Glomerular visceral epithelial cell (primary cell): ENCODE data around the gene RFTN1.

ENCODE experiments used
- DNase-seq: peaks from one replicate; pipeline ENCODE4 v3.0.0-alpha.2; 2016; ENCODE audit errors: extremely low spot score

RFTN1 gene

DNA sequence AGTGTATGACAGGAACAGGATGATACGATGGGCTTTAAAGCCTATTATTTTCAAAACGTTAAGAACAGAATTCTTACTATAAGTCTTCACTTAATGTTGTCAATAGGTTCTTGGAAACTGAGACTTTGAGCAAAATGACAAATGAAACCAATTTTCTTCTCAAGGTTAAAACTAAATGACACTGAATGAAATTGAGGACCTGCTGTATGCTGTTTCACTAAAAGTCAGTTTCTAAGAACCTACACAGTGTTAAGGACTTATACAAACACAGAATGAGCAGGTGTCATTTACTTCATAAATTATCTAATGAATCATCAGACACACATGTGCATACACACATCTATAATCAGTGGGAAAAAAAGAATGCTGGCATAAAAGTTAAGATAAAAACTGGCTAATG lies 106.9 kb downstream of the RFTN1 start:
- DNase-seq, result no peak

DNA sequence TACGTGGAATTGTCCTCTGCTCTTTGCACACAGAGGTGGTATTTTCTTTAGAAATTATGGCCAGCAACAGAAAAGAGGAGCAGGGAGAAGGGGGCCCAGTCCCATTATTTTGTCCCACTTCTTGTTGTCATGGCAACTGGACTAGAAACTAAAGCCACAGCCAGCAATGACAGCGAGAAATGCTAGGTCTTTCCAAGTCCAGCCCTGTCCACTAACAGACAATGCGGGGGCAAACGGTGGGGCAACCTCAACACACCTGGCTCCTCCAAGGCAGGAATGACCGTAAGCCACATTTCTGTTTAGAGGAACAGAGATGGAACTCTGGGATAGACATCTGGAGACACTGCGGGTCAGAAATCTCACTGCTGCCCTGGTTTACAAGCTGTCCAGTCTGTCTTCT lies 107.3 kb downstream of the RFTN1 start:
- DNase-seq, result no peak

DNA sequence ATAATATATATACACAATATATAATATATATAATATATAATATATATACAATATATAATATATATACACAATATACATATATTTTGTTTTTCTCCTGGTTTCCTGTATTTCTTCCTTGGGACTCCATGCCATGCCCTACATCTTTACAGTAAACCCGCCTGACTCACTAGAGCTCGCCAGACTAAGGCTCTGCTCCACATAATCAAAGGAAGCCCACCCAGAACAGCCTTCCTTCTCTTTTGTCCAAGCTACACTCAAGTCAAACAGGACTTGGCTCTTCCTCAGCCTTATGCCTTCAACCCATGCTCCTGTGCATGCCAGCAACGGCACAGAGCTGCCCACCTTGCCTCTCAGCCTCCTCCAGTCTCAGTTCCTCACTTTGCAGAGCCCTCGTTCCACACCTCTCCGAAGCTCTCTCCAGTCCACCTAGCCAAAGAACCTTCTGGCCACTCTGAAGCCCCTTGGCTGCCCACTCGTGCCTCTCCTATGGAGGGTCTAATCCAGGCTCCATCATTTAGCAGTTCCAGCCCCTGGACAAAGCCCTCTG lies 109.1 kb downstream of the RFTN1 start:
- no peak for DNase-seq

DNA sequence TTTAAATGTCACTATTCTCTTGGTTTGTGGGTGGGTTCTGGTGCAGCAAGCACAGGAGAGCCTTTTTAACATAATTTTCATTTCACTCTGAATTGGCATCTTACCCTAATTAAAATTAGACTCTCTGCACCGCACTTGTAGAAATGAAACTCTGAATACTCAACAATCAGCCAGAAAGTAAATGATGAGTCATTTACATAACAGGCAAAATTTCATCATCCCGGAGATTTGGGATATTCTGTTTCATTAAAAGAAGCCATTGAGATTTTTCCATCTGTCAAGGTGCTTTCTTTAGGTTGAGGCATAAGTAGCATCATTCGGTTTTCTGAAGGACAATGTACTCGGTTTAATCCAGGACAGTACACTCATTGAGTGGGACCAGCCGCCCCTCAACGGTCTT lies 111.0 kb downstream of the RFTN1 start:
- no peak for DNase-seq

DNA sequence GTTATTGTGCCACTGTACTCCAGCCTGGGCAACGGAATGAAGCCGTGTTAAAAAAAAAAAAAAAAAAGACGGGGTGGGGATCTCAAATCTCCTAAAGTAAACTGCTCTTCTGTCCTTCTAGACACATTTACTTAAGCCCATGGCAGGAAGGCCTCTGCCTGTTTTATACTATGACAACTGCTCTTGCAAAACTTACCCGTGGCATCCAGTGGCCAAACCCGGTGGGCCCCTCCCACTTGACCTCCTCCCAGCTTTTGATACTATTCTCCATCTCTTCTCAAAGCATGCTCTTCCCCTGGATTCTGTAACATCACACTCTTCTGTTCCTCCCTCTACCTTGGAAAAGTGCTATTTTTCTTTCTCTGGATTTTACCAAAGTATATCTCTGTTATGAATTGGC lies 112.2 kb downstream of the RFTN1 start:
- DNase-seq, result no peak

DNA sequence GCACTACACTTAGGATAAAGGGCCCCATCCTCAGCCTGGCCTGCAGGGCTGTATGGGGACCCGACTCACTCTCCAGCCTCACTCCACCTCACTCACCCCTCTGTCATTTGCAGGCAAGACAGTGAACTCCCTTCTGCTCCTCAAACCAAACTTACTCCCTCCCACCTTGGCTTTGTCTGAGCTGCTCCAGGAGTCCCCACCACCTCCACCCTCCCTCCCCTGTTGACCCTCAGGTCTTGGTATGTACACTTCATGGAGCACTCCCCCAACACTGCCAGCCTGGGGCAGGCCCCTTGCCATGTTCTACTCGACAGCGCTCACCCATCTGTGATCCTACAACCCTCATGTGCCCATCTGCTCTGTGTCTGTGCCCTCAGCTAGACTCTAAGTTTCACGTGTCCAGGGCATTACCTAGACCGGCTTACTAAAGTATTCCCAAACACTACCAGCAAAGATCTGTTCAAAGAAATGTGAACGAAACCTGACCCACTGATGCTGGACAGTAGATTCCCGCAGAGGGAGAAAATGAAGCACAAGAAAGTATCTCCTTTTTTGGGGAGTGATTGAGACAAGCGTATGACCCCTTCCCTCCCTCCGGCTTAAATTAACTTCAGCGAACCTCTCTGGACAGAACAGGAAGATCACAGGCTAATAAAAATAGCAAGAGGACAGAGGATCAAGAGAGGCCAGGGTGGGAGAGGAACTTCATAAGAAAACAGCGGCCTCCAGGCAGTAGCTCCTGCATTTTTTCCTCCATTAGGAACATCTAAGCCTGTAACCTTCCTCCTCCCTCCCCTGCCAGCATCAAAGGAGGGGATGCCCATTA lies 113.2 kb downstream of the RFTN1 start:
- no peak for DNase-seq

DNA sequence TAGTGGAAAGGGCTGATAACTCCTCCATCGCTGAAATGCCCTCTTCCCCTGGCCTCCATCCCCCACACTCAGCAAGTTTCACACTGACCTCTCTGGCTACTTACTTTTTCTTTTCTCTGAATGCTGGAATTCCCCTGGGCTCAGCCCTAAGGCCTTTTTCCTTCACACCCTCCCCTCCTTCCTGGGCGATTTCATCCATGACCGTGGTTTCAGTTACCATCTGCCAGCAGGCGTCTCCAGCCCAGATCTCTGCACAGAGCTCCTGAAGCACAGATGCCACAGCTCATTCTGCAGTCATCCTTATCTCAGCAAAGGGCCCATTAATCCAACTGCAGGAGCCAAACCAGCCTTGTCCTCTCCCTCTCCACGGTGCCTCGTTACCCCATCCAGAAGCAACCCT lies 114.0 kb downstream of the RFTN1 start:
- peak; percentile 83 for DNase-seq

DNA sequence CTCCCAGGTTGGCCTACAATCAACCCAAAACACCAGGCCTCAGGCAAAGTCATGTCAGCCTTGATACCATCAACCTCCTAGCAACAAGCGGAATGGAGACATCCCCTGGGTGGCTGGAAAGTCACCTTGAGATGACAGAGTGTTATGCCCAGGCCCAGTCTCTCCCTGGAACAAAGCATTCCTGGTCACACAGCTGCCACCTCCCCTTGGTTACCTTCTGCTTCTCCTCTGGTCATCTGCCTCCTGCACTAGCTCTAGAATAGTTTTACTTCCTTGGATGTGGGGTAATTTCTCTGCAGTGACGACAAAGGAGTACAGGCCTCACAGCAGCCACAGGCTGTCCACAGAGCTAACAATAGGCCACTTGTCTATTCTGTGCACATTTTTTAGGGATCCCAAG lies 114.9 kb downstream of the RFTN1 start:
- no peak for DNase-seq

DNA sequence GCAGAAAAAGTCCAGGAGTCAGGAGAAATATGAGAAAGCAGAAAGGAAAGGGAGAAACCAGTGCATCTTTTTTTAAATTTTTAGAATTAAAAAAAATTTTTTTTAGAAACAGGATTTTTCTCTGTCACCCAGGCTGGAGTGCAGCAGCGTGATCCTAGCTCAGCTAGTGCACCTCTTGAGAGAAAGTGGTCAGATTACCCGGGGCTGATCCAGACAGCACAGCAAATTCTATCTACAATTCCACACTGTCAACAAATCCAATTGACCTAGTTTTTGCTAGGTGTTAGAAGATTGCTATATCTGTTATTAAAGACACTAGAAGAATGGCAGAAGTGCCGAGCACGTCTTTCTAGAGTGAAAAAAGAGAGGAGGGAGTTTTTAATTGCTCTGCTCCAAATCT lies 117.3 kb downstream of the RFTN1 start:
- no peak for DNase-seq

DNA sequence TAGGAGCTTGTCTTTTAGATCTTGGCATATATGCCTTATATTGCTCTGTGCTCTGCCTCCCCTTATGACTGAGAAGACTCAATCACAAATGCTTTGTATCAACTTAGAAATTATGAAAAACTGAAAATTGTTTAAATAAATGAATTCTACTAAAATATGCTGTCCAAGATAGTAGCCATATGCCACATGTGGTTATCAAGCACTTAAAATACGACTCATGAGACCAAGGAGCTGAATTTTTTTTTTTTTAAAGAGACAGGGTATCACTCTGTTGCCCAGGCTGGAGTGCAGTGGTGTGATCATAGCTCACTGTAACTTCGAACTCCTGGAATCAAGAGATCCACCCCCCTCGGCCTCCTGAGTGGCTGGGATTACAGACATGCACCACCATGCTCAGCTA lies 118.3 kb downstream of the RFTN1 start:
- no peak for DNase-seq

DNA sequence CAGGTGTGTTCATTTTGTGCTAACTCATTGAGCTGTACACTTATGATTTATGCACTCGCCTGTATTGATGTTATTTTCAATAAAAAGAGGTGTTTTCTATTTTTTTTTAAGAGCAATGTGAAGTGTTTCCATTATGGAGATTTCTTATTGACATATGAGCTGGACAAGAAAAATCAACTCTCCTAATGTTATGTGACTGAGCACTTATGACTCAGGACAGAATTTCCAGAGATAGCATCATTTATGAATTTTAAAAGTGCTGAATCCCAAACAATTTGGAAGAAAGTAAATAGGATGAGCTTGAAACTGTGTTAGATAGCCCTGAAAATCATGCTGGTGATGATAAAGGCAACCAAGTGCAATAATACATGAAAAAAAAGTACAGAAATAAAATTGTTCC lies 118.9 kb downstream of the RFTN1 start:
- no peak for DNase-seq

DNA sequence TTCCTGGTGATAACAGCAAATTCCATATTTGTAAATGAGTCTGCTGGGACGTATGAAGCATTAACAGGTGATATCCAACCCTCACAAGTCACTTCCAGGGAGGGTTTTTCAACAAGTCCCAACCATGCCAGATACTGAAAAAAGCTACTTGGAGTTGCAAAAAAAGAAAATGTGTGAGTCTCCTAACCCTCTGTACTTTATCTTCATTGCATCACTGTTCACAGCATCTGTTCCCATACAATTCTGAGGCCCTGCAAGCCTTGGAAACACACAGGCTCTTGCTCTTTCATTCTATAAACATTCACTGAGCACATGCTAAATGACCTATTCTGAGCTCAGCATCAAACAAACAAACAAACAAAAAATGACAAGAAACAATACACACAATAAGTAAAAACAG lies 120.8 kb downstream of the RFTN1 start:
- DNase-seq, result no peak

DNA sequence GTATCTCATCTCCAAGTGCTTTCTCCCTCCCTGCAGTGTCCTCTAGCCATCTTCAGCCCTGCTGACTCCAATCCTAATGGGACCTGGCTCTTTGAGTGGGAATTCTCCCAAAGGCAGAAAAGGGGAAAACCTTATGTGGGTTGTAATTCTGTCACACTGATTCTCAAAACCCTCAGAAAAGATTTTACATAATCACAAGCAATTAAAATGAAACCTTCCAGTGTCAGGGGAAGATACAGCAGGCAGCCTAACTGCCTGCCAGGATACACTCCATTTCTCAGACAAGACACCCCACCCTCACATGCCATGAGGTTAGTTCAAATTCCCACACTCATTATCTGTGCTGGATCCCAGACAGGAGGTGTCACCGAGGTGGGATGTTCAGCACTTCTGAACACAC lies 121.4 kb downstream of the RFTN1 start:
- no peak for DNase-seq

DNA sequence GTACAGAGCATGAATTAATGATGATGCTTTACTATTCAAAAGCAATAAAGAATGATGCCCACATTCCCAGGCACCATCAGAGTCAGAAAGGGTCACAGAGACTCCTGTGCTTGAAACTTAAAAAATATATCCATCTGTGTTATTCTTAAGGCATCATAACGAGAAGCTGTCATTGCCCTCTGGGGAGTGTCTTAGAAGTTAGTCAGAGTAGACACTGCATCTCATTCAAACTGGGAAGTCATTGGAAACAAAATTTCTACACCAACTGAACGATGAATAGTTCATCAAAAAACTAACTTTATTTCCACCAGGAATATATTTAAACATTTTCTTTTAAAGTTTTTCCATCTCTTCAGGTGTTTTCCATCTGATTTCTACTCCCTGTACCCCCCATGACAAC lies 122.9 kb downstream of the RFTN1 start:
- DNase-seq, result no peak

DNA sequence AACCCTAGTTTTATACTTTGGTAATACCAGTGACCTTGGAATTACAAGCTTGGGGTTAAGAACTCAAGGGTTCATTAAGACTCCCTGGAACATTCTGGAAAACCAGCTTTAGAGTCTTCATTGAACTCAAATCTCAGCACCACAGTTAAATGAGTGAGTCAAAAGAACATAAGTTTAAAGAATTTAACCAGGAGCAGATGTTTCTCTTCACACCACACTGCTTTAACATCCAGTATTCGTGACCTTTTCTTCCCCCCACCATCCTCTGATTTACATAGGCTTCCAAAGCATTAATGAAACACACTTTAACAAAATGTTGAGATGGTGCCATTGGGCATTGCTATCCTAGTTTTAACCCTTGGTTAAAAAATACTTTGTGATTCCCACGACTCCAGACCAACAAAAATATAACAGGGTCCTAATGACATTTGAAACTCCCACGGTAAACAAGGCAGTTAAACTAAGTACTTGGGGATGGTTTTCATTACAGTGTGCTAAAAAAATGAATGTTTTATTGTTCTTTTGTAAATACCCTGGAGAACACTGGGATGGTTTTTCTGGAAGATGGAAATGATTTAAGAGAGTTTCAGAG lies 124.6 kb downstream of the RFTN1 start:
- no peak for DNase-seq

DNA sequence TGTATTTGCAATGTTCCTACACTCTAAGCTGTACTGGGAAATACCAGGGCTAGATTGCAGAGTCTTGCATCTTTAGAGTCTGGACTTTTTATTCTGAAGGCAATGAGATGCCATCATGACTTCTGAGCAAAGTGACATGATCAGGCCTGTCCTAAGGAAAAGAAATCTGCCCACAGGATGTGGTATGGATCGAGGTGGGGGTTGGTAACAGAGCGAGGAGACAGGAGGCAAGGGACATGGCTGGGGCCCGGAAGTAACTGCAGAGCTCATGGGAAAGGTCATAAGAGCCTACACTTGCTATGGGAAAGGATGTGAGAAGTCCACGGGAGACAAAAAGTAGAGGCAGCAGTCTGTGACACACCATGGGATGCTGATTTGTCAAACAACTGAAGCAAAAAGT lies 126.9 kb downstream of the RFTN1 start:
- no peak for DNase-seq

DNA sequence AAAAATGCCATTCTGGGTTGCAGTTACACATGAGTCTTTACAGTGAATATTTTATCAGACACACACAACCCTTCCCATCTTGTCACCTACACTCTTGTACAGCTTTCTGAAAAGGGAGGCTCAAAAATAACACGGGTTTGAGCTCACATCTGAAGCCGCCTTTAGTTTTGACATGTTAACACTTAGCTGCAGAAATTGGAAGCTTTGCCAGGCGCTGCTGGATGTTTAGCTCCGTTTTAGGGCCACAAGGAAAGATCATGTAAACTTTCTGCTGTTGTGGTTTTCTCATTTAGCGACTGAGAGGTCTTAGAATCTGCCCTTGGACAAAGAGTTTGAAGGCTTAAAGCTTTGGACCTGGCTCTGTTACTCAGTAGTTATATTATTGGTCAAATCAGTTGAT lies 128.3 kb downstream of the RFTN1 start:
- DNase-seq, result no peak

DNA sequence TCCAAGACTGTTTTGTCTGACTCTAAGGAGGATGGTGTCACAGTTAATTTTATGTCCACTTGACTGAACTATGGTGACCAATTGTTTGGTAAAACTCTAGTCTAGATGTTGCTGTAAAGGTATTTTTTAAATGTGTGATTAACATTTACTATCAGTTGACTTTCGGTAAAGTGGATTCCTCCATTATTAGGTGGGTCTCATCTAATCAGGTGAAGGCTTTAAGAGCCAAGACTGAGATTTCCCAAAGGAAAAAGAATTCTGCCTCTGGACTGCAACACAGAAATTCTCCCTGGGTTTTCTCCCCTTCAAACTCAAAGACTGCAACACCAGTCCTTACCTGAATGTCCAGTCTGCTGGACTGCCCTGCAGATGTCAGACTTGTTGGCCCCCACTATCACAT lies 129.6 kb downstream of the RFTN1 start:
- DNase-seq, result no peak

DNA sequence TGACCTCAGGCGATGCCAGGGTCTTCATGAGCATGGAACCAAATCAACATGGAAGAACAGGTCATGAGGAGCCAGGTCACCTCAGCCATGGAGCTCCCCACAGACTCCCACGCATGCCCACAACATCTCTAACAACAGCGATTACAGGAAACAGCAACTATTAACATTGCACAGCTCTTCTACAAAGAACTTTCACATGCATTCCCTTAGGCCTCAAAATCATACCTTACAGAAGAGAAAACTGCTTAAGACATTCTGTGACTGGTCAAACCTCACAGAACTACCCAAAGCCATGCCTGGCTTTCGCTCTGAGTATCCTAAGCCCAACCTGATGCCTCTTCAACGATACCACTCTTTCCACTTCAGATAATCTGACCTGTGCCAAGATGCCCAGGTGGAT lies 130.7 kb downstream of the RFTN1 start:
- no peak for DNase-seq

DNA sequence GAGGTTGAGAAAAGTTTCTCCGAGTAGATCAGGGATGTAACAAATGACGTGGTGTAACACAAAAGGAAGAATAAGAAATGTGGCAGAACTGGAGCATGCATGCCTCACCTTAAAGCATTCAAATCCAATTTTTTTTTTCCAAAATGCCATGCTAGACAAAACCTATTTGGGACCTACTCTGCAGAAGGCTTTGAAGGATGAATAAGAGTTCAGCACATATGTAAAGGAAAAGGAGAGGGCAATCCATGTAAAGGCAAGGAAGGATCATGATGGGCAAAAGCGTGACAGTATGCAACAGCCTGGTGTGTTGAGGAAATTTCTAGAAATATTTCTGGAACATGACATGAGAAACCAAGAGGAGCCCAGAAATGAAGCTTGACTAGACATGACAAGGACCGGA lies 132.1 kb downstream of the RFTN1 start:
- DNase-seq, result no peak

DNA sequence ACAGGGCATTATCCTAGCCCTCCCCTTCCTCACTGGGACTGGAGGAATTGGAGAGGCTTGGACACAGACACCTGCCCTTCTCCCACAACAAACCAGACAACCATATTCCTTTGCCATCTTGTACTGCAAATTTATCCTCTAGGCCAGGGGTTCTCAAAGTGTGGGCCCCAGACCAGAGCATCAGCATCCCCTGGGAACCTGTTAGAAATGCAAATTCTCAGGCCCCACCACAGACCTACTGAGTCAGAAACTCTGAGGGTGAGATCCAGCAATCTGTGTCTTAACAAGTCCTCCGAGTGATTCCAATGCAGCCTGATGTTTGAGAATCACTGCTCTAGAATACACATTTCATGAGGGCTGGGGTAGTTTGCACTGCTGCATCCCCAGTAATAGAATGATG lies 133.1 kb downstream of the RFTN1 start:
- no peak for DNase-seq

DNA sequence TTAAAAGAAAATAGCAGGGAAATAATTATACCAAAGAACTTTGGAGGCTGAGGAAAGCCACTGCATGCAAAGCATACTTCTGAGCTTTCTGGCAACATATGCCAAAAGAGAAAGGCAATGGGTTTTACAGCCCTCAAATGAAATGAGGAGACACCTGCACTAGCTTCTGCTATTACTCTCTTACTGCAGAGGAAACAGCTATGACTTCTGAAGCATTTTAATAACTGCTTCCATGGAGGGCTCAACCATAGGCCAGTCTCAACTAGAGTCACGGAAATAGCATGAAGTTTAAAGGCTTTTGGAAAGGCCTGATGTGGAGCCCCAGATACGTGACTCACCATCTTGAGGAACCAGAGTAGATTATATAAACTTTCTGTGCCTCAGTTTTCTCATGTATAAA lies 133.7 kb downstream of the RFTN1 start:
- no peak for DNase-seq

DNA sequence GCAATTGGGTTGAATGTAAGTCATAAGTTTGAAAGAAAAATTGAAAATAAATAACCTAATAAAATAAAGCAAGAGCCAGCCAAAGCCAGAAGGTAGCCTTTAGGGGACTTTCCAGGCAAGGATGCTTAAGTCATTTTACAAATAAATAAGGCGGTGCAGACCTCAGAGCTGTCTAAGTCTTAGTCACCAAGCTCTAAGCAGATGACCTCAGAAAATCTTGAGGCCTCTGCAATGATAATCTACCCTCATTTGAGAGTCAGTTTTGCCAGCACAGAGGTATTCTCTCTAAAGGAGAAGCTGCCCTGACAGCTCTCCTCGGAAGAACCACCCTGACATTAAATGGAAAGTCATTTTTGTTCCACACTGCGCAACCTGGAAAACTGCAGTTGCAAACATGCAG lies 134.6 kb downstream of the RFTN1 start:
- DNase-seq, result peak; percentile 45

DNA sequence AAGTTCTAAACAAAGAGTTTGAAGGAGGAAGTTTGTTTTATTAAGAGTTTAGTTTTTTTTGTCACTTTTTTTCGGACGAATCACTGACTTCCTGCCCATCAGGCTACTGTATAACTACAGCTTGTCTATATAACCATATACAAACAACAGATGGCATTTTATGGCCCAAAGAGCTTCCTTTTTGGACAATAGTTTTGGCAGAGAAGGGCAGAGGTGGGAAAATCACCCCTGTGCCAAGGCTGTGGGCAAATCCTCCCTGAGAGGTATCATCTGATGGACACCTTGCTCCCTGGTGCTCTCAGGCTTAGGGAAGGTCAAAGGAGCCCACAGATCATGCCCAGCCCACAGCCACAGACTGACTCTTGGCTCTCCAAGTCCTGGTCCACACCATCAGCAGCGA lies 135.1 kb downstream of the RFTN1 start:
- no peak for DNase-seq
